ENCODE data around the gene TTLL9. TPM values are rescaled to one million over a fixed set of nuclear protein-coding genes. Genes with fewer than 3 reads are reported as not detected.

Gene TTLL9
- total RNA-seq, 1 donor from 2014 or later, result 2.4 TPM

GRCh38 chr20:31939661-31940060, 69.2 kb downstream of the TTLL9 start:
- H3K9me3 Mint-ChIP-seq (ENCODE audit: low read depth), result no peaks in the 10 kb centered on the region
- DNase-seq (ENCODE audit: low spot score, unreplicated experiment), result no peak
- H3K27me3 Mint-ChIP-seq, result no peaks in the 10 kb centered on the region
- no peak for TF ChIP-seq CTCF (IDR thresholded peaks at IDR 0.05; ENCODE audit: unreplicated experiment)
- H3K4me3 Mint-ChIP-seq (ENCODE audit: low read depth), result no peak overlapping the region
- H3K4me1 Mint-ChIP-seq (ENCODE audit: low read depth), result no peaks in the 10 kb centered on the region
- H3K36me3 Mint-ChIP-seq (ENCODE audit: insufficient read depth), result peaks cover 2% of the 10 kb centered on the region
- H3K27ac Mint-ChIP-seq, result no peak overlapping the region

- Mint-ChIP-seq H3K27me3 (no peaks in the 10 kb centered on the region), H3K27ac (no peak overlapping the region)
These were observed 72.6 kb downstream of the TTLL9 start for GRCh38 chr20:31943052-31943471.

GRCh38 chr20:31945319-31945718, 74.9 kb downstream of the TTLL9 start:
- no peak for DNase-seq (ENCODE audit: low spot score, unreplicated experiment)
- peaks cover 2% of the 10 kb centered on the region for H3K4me1 Mint-ChIP-seq (ENCODE audit: low read depth)

More at GRCh38 chr20:31943052-31943471, 72.6 kb downstream of the TTLL9 start:
- no peak overlapping the region for H3K4me3 Mint-ChIP-seq (ENCODE audit: low read depth)
- H3K4me1 Mint-ChIP-seq (ENCODE audit: low read depth), result no peaks in the 10 kb centered on the region
- no peak for DNase-seq (ENCODE audit: low spot score, unreplicated experiment)
- peaks cover 21% of the 10 kb centered on the region for H3K36me3 Mint-ChIP-seq (ENCODE audit: insufficient read depth)
- H3K9me3 Mint-ChIP-seq (ENCODE audit: low read depth), result no peaks in the 10 kb centered on the region
- no peak for TF ChIP-seq CTCF (IDR thresholded peaks at IDR 0.05; ENCODE audit: unreplicated experiment)

GRCh38 chr20:31945785-31946184, 75.4 kb downstream of the TTLL9 start:
- no peak overlapping the region for H3K27ac Mint-ChIP-seq
- no peak for DNase-seq (ENCODE audit: low spot score, unreplicated experiment)
- H3K9me3 Mint-ChIP-seq (ENCODE audit: low read depth), result no peaks in the 10 kb centered on the region
- no peak overlapping the region for H3K4me3 Mint-ChIP-seq (ENCODE audit: low read depth)
- no peak for TF ChIP-seq CTCF (IDR thresholded peaks at IDR 0.05; ENCODE audit: unreplicated experiment)
- peaks cover 38% of the 10 kb centered on the region for H3K36me3 Mint-ChIP-seq (ENCODE audit: insufficient read depth)
- peaks cover 5% of the 10 kb centered on the region for H3K4me1 Mint-ChIP-seq (ENCODE audit: low read depth)
- no peaks in the 10 kb centered on the region for H3K27me3 Mint-ChIP-seq

More at GRCh38 chr20:31945319-31945718, 74.9 kb downstream of the TTLL9 start:
- Mint-ChIP-seq H3K36me3 (ENCODE audit: insufficient read depth) (peaks cover 38% of the 10 kb centered on the region), H3K9me3 (ENCODE audit: low read depth) (no peaks in the 10 kb centered on the region), H3K4me3 (ENCODE audit: low read depth) (no peak overlapping the region), H3K27ac (no peak overlapping the region), H3K27me3 (no peaks in the 10 kb centered on the region)
- TF ChIP-seq CTCF (IDR thresholded peaks at IDR 0.05; ENCODE audit: unreplicated experiment), result no peak

GRCh38 chr20:31948008-31948407, 77.6 kb downstream of the TTLL9 start:
- Mint-ChIP-seq H3K27me3 (peaks cover 4% of the 10 kb centered on the region), H3K36me3 (ENCODE audit: insufficient read depth) (peaks cover 37% of the 10 kb centered on the region)
- TF ChIP-seq CTCF (IDR thresholded peaks at IDR 0.05; ENCODE audit: unreplicated experiment), result no peak

More at GRCh38 chr20:31948008-31948407, 77.6 kb downstream of the TTLL9 start:
- Mint-ChIP-seq H3K4me1 (ENCODE audit: low read depth) (peaks cover 12% of the 10 kb centered on the region), H3K9me3 (ENCODE audit: low read depth) (no peaks in the 10 kb centered on the region), H3K27ac (no peak overlapping the region), H3K4me3 (ENCODE audit: low read depth) (no peak overlapping the region)
- no peak for DNase-seq (ENCODE audit: low spot score, unreplicated experiment)
